Fibroblast of upper back skin (primary cell): Measurements from ENCODE around the gene TMEM169.
"Not testable (repeated sequence)": the region's sequence is repeated elsewhere in the genome, so short reads cannot be mapped to it uniquely, and the experiment has no call there.

Experiments used
- DNase-seq: peaks from one replicate; pipeline ENCODE4 v3.0.0-alpha.2; 2013

TMEM169 gene

DNA sequence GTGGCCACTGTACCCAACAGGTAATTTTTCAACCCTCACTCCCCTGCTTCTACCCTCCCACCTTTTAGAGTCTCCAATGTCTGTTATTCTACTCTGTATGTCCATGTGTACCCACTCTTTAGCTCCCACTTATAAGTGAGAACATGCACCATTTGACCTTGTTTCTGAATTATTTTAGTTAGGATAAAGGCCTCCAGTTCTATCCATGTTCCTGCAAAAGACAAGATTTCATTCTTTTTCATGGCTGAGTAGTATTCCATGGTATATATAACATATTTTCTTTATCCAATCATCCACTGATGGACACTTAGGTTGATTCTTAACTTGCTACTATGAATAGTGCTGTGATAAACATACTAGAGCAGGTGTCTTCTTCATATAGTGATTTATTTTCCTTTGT, 9.2 kb upstream of the TMEM169 start:
- DNase-seq: no peak

DNA sequence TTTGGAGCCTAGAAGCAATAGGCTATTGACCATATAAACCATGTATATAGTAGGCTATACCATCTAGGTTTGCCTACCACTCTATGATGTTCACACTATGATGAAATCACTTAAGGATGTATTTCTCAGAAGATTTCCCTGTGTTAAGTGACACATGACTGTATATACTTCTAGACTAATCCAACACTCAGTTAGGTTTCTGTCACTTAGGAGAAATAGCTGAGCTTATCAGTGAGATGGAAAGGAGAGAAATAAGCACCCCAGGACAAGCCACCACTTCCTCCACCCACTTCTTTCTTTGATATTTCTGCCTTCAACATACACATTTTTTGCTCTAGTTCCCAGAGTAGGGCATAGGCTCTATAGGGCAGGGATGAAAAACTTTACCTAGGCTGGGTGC, 7.9 kb upstream of the TMEM169 start:
- no peak for DNase-seq

DNA sequence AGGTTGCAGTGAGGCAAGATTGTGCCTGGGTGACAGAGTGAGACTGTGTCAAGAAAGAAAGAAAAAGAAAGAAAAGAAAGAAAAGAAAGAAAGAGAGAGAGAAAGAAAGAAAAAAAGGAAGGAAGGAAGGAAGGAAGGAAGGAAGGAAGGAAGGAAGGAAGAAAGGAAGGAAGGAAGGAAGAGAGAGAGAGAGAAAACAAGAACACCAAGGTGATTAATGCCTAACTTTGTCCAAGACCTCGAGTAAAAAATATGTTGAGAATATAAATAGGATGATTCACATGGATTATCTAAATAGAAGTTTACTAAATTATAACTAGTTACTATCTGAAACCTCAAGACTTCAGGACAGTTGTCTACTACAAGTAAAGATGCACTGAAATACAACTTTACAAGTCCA, 7.3 kb upstream of the TMEM169 start:
- no peak for DNase-seq

DNA sequence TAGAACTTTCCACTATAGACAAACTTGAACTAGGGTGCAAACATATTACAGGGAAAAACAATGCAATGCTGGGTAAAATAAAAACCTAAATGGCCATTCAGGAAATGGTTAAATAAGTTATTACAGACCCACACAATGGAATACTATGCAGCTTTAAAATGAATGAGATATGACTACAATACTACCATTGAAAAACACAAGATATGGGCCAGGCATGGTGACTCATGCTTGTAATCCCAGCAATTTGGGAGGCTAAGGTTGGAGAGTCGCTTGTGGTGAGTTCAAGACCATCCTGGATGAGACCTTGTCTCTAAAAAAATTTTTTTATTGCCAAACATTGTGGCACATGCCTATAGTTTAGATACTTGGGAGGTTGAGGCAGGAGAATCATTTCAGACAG, 6.9 kb upstream of the TMEM169 start:
- DNase-seq: no peak

GRCh38 chr2:216075510-216076485, 5.9 kb upstream of the TMEM169 start:
- DNase-seq: no peak

- no peak for DNase-seq
These were observed 2.9 kb upstream of the TMEM169 start for GRCh38 chr2:216078776-216079175.

- DNase-seq: not testable (repeated sequence)
These were observed 1.7 kb upstream of the TMEM169 start for GRCh38 chr2:216080048-216080447.

GRCh38 chr2:216081012-216081411, 707 bp upstream of the TMEM169 start:
- no peak for DNase-seq

GRCh38 chr2:216082117-216082711, 495 bp downstream of the TMEM169 start:
- DNase-seq: no peak

DNA sequence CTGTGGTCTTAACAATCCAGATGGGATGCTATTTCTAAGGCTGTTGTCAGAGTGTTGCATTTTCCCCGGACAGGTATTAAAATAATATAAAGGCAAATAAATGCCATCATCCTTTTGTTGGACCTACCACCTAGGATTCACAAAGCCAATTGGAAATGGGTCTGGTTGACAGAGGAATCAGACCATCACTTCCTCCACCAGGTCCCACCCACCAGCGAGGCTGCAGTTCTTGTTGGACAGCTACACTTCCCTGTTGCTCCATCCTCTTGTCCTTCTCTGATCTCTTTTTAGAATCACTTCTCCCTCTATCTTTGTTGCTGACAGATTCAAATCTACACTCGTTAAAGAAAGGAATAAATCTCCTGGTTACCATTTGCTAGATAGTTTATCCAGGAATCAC, 1.1 kb downstream of the TMEM169 start:
- DNase-seq: no peak

GRCh38 chr2:216083464-216084281, 2.0 kb downstream of the TMEM169 start:
- DNase-seq: peak; percentile 82

- DNase-seq: no peak
These were observed 2.8 kb downstream of the TMEM169 start for GRCh38 chr2:216084547-216084946.

GRCh38 chr2:216086207-216086893, 4.6 kb downstream of the TMEM169 start:
- DNase-seq: no peak

DNA sequence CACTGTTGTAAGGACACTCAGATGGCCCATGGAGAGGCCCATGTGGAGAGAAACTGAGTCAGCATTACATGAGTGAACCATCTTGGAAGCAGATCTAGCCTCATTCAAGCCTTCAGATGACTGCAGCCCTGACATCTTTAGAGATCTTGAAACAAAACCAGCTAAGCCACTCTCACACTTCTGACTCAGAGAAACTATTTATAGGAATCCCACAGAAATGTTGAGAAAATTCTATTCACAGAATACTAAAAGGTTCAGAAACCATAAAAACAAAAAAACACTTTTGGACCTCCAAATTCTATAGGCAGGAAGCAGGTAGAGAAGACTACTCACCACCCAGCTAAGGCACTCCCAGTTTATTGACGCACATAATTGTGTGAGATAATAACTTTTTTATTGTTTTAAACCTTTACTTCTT, 8.7 kb downstream of the TMEM169 start:
- peak; percentile 37 for DNase-seq

DNA sequence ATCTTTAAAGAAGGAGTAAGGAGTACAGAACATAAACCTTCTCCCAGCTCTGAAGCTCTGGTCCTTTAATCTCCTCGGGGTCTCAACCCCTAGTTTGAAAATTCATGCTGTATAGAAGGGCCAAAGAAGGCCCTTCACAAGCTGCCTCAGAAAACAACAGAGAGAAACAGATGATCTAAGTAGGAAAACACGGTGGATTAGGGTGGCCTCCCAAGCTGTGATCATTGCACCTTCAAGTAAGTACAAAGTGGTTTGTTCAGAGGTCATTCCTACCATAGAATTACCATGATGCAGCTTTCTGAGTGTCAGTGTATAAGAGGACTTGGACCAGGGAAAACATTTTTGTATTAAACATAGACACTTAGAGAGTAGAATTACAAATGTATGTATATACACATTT, 10.9 kb downstream of the TMEM169 start:
- DNase-seq: no peak

DNA sequence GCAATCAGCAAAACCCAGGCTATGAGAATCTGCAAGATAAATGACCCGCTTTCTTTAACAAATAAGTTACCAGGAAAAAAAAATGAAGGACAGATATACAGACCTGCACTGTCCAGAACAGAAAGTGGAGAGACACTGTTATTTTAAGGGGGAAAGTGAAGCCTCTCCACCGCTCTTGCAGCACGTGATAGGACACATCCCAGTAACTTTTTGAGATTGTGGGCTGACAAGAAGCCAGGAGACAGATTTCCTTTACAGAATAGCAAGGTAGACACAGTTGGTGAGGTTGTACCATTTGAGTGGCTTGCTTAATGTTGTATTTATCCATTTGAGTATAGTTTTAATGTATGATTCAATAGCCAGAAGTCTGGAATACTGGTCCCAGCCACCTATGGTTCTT, 13.0 kb downstream of the TMEM169 start:
- no peak for DNase-seq

DNA sequence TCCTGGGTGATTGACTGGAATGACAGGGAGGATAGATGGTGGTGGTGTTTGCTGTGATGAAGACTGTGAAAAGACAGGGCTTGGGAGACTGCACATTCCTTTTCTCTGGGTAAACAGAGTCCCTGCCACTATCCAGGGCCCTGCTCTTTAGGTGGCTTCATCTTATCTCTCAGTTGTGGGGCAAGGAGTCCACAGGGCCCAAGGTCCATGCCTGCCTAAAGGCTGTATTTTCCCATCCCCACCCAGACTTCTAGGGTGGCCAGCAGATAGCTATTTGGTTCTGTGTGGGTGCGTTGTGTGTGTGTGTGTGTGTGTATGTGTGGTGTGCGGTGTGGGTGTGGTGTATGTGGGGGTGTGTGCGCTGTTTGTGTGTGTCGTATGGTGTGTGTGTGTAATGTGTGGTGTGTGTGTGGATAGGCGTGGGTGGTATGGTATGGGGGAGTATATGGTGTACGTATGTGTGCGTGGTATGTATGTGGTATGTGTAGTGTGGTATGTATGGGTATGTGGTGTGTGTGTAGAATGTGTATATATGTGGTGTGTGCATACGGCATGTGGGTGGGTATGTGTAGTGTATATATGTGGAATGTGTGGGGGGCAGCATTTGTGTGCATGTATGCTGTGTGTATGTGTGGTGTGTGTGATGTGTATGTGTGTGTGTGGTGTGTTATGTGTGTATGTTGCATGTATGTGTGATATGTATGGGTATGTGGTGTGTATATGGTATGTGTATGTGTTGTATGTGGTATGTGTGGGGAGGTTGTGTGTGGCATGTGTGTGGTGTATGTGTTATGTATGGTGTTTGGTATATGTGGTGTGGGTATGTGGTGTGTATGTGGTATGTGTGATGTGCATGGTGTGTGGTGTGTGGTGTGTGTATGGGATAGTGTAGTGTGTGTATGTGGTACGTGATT, 17.0 kb downstream of the TMEM169 start:
- DNase-seq: no peak

DNA sequence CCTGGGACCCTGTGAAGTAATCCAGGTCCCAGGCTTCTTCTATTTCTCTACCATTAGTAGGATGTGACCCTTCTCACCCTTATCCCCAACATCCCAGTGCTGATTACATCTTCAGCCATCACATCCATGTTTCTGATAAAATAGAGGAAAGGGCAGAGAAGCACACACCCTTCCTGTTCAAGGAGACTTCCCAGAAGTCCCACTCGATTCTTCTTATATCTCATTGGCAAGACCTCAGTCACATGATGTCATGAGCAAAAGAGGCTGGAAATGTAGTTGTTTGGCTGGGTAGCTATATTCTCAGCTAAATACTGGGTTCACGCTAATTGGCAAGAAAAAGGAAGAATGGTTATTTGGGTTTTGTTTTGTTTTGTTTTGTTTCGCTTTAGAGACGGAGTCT, 19.4 kb downstream of the TMEM169 start:
- no peak for DNase-seq

DNA sequence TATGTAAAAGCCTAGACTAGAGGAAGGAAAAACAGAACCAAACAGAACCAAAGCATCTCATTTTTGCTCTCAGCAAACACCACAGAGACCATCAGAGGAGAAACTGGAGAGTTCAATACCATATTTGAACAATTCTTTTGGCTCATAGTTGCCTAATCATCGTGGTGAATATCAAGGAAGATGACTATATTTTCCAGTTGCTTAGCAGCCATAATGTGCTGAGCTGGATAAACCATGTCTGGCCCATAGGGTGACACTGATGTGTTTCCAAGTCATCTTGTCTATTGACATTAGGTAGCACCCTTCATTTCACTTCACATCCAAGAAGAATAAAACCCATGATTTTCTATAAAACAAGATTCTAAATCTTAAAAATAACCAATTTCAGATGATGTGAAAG, 21.5 kb downstream of the TMEM169 start:
- DNase-seq: no peak

DNA sequence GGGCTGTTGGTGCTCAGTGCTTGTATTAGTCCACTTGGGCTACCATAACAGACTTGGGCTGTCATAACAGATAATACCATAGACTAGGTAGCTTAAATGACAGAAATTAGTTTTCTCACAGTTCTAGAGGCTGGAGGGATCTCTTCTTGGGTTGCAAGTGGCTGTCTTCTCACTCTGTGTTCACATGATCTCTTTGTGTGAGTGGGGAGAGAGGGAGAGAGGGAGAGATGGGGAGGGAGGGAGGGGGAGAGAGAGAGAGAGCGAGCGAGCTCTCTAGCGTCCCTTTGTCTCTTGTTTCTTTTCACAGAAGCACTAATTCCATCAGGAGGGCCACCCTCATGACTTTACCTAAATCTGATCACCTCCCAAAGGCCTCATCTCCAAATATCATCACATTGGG, 23.0 kb downstream of the TMEM169 start:
- no peak for DNase-seq

DNA sequence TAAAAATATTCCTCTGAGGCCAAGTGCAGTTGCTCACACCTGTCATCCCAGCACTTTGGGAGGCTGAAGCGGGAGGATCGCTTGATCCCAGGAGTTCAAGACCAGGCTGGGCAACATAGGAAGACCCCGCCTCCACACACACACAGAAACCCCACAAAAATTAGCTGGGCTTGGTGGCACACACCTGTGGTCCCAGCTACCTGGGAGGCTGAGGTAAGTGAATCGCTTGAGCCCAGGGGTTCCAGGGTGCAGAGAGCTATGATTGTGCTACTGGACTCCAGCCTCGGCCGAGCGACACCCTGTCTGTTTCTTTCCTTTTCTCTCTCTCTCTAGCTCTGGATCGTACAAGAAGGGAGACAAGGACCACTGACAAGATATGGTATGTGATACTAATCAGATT, 25.6 kb downstream of the TMEM169 start:
- DNase-seq: no peak

- DNase-seq: no peak
These were observed 26.0 kb downstream of the TMEM169 start for GRCh38 chr2:216107760-216108159.
